CD4-positive, alpha-beta T cell treated with Interleukin-4 for 1 hour (primary cell): ENCODE measurements around the gene LRFN3.
"Not testable (repeated sequence)": the region's sequence is repeated elsewhere in the genome, so short reads cannot be mapped to it uniquely, and the experiment has no call there.

Source experiments
- DNase-seq, 2 donors: peaks; one replicate each; pipeline ENCODE4 v3.0.0-alpha.2; 2020 to 2022

The LRFN3 gene, protein sequence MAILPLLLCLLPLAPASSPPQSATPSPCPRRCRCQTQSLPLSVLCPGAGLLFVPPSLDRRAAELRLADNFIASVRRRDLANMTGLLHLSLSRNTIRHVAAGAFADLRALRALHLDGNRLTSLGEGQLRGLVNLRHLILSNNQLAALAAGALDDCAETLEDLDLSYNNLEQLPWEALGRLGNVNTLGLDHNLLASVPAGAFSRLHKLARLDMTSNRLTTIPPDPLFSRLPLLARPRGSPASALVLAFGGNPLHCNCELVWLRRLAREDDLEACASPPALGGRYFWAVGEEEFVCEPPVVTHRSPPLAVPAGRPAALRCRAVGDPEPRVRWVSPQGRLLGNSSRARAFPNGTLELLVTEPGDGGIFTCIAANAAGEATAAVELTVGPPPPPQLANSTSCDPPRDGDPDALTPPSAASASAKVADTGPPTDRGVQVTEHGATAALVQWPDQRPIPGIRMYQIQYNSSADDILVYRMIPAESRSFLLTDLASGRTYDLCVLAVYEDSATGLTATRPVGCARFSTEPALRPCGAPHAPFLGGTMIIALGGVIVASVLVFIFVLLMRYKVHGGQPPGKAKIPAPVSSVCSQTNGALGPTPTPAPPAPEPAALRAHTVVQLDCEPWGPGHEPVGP

DNA sequence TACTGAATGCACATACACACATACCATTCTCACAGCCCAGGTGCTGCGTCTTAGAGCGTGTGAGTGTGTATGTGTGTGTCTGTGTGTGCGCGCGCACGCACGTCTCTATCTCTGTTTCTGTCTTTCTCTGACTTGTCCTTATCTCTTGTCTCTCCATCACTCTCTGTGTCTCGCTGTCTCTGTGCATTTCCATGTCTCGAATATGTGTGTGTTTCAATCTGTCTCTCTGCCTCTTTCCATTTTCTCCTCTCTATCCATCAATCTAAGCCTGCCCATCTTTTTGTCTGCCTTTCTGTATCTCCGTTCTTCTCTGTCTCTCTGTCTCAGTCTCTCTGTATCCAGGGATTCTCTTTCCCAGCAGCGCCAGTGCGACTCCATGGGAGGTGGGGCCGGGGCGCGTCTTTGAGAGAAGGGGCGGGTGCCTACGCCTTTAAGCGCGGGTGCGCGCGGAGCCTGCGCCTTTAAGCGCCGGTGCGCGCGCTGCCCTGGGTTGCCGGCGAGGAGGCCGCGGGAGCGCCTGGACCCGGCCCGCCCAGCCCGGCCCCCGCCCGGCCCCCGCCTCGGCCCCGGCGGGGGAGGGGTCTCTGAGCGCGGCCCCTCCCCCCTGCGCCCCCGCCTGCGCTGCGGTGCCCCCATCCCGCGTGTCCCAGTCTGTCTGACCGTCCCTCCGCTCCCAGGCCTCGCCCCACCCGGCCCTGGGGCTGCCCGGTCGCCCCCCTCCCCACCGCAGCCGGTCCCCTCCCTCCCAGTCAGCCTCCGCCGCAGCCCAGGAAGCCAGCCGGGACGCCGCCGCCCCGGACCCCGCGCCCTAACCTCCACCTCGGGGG is at the start of gene LRFN3:
Gene LRFN3, plus strand, starts transcription at position 464 of the 827 bp plus-strand sequence. CDS start 3,052 bp downstream, outside the sequence.
- peak in 1 of 2 donors; percentile 51 for DNase-seq

DNA sequence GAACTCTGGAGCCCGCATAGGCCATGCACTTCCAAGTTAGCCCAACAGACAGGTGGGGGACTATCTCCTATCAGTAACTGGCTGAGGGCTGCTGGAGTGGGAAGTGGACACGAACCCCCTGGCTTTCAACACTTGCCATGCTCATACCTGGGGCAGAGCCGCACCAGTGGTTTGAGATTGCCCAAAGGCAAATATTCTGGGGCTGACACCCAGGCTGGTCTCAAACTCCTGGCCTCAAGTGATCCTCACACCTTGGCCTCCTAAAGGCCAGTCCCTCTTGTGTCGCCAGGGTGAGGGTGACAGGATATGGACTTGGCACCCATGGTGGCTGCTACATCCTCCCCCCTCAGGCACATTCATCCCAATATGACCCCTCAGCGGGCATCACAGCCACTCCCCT is 49.0 kb upstream of the LRFN3 start:
- no peak for DNase-seq

DNA sequence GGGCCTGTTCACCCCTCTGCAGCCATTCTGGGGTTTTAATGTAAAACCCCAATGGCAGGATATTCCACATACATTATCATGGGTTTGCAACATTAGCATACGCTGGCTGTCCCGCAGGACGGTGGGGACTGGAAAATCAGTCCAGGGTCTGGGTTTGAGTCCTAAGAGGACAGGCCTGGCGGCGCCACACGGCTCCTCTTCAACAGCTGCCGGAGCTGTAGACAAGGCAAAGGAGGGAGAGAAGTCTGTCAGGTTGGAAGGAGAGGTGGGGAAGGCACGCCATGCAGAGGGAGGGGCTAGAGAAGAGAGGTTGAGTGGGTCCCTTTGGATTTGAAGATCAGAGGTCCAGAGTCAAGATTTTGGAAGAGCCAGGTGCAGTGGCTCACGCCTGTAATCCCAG is 47.8 kb upstream of the LRFN3 start:
- DNase-seq = no peak

DNA sequence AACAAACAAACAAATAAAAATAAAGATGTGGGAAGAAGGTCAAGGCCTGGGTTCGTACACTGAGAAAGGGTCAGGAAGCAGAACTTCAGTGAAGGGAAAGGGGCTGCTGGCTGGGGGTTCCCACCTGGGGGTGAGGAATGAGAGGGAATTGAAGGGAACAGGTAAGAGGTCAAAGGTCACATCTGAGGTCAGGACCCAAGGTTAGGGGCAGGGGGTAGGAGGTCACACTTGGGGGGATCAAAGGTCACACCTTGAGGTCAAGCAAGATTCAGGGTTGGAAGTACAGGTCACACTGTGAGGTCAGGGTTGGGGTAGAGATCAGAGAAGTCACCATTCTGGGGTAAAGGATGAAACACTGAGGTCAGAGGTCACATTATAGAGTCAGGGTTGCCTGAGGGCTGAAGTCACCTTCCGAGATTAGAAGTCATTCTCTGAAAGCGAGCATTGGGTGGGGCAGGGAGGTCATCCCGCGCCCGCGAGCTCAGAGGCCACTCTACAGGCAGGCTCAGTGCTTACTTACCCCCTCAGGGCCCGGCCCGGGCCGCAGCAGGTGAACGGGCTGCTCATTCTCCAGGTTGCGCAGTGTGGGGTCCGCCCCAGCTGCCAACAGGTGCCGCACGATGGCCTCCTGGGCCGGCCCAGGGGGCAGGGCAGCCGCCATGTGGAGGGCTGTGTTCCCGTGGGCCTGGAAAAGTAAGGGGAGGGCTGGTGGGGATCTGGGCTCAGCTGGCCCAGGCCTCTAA is 46.6 kb upstream of the LRFN3 start:
- no peak for DNase-seq

DNA sequence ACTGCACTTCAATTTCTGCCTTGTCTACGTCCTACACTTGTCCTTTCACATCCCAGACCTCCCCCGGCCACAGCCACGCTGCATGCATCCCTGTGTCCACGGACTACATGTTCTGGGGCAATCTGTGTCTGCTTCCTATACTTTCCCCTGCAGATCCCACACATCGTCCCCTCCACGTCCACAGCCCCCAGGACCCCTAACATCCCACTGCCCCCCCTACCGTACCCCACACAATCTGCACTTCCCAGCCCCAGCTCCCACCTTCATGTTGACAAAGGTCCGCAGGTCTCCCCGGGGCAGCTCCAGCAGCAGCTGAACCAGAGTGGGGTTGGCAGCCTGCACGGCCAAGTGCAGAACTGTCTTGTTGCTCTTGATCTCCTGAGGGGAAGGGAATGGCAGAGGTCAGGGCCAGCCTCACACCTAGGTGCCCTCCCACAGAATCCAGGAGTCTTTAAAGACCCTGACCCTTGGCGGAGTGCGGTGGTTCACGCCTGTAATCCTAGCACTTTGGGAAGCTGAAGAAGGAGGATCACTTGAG is 46.0 kb upstream of the LRFN3 start:
- no peak for DNase-seq

DNA sequence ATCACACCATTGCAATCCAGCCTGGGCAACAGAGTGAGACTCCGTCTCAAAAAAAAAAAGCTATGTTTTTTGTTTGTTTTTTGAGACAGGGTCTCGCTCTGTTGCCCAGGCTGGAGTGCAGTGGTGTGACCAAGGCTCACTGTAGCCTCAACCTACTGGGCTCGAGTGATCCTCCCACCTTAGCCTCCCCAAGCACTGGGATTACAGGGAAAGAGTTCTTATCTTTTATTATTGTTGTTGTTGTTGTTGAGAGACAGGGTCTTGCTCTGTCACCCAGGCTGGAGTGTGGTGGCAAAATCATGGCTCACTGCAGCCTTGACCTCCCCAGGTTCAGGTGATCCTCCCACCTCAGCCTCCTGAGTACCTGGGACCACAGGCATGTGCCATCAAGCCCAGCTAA is 44.4 kb upstream of the LRFN3 start:
- not testable (repeated sequence) for DNase-seq

DNA sequence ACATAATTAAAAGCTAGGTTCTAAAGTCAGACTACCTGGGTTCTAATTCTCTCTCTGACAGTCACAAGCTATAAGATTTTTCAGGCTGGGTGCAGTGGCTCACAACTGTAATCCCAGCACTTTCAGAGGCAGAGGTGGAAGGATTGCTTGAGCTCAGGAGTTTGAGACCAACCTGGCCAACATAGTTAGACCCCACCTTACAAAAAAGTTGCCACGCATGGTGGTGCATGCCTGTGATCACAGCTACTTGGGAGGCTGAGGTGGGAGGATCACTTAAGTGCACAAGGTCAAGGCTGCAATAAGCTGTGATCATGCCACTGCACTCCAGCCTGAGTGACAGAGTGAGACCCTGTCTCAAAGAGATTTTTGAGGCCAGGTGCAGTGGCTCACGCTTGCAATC is 41.8 kb upstream of the LRFN3 start:
- DNase-seq = no peak

DNA sequence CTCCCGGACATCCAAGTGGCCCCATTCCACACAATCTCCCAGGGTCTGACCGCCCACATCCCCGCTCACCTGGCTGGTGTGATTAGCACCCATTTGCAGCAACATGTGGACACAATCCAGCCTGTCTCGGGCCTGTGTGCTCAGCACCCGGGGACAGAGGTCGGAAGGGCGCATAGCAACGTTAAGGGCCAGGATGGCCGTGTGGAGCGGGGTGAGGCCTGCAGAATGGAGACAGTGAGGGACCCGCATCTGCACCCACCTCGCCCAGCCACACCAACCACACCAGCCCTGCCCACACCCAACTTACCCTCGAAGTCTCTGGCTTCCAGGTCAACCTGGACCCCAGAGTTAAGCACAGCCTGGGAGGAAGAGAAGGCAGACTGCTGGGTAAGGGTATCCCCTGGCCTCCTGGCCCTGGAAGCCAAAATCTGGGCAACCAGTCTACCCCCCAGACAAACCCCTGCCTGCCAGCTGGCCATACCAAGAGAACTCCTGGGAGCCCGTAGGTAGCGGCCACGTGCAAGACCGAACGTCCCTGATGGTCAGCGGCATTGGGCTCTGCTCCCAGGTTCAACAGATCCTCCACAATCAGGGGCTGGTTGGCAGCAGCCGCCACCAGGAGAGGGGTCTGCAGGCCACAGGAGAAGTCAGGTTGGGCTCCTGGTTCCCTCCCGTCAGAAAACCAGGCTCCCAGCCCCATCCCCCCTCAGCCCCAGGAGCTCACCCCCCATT is 40.1 kb upstream of the LRFN3 start:
- DNase-seq = no peak

DNA sequence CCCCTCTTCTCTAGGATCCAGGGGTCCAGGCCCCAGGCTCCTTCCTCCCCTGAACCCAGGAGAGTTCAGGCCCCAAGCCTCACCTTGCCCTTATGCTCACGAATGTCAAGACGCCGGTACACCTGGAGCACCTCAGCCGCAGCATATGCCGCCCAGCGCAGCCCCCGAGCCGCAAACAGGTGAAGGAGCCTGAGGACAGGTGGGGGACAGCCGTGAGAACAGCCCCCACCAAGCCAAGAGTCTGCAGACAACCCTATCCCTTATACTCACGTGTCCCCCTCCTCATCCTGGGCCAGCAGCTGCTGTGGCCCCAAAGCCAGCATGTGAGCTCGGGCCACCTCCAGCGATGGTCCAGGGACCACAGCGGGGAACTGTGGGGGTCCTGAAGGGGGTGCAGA is 39.5 kb upstream of the LRFN3 start:
- DNase-seq = no peak

DNA sequence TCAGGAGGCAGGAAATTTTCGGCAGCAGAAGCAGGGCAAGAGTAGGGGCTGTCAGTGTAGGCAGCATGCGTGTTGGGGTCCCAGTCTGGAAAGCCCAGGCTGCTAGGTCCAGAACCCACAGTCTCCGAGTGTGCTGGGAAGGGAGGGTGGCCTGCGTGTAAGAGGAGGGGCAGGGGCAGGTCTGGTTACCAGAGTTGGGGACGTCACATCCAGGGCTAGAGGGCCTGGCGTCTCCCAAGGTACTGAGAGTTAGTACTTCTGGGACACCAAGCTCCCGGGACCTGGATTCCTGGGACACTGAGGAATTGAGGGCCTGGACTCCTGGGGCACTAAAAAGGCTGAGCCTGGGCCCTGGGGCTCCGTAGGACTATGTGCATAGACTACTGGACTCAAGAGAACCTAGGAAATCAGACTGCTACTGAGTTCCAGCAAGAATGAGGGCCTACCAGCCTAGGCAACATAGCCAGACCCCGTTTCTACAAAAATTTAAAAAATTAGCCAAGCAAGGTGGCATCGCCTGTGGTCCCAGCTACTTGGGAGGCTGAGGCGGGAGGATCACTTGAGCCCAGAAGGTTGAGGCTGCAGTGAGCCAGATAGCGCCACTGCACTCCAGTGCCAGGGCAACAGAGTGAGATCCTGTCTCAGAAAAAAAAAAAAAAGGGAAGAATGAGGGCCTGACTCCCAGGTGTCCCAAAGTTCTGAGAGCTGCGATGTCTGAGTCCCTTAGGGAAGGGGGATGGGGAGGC is 38.3 kb upstream of the LRFN3 start:
- DNase-seq = no peak

DNA sequence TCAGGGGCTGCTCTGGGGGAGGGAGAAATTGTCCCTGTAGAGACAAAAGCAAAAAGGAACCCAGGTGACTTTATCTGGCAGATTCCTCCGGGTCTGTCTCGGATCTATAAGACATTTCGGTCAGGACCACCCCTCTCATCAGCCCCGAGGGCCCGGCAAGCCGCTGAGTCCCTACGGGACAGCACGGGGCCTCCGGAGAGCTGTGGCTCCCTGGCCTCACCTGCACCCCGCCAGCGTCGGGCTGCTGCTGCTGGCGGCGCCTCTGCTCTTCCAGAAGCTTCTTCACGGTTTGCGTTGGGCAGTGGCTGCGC is 37.7 kb upstream of the LRFN3 start:
- DNase-seq = no peak

DNA sequence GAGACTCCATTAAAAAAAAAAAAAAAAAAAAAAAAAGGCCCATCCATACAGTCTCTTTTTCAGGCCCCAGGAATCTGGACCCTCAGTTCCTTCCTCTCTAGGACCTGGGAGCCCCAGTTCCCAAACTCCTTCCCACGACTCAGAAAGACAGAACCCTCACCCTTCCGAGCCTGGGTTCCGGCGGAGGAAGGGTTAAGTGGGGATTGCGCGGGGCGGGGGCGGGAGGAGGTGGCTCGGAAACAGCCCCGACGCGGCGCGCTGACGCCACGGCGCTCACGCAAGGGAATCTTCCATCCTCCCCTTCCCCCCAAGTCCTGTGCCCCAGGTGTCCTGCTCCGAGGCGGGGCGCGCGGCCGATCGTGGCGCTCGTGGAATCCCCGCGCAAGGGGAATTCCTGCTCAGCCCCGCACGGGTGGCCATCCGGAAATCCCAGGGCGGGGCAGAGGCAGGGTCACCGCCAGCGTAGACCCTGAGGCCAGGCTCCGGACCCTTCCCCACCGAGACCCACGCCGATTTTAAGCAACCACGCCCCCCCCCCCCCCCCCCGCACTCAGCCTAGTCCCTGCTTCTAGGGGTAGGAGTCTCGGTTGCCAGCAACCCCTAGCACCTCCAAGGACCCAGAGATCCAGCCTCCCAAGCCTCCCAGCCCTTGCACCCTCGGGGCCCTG is 36.5 kb upstream of the LRFN3 start:
- DNase-seq = peak; percentile 90 to 91

DNA sequence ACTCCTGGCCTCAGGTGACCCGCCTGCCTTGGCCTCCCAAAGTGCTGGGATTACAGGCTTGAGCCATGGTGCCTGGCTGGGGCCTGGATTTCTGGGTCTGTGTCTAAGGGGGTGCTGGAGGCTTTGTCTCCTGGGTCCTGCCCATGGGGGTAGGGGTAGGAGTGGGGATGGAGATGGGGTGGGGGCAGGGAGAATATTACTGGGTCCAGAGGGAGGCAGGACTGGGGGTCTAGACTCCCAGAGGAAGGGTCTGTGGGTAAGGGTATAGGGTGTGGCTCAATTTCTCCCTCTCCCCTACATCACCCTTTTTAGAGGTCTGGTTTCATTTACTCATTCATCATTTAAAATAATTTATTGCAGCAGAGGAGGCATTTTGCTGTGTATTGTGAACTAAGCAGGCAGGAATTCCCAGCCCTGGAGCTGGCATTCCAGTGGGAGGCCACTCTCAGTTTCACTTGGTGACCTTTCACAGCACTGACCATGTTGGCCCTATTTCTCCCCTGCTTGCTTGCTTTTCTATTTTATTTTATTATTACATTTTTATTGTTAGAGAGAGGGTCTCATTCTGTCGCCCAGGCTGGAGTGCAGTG is 35.0 kb upstream of the LRFN3 start:
- DNase-seq = no peak

DNA sequence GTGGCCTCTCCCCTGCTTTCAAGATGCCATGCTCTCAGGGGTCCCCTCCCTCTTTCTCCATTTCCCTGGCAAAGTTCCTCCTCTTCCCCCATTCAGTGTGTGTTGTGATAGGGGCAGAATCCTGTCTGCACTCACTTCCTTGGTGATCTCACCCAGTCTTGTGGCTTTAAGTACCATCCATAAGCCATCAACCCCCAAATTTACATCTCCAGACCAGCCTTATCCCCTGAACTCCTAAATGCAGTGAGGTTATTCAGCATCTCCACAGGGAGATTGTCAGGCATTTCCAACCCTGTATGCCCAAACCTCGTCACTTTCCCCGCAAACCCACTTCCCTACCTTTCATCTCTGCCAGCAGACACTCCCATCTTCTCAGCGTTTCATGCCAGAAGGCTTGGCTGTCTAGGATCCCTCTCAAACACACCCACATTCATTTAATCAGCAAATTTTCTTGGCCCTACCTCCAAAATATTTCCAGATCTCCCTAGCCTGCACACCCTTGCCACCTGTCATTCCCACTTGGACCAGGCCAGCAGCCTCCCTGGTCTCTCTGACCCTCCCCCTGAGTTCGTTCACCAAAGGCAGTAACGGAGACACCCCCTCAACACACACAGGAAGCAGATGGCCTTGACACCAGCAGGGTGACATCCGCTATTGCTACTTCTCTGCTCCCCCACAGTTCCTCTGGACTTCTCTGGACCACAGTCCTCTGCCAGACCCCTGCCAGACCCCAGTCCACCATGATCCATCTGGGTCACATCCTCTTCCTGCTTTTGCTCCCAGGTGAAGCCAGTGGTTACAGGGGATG is 34.1 kb upstream of the LRFN3 start, which contains the start of gene HCST:
Gene HCST, plus strand, starts transcription at position 676 of the 808 bp plus-strand sequence. Its CDS starts 65 bp downstream, at position 741.
- peak; percentile 62 to 69 for DNase-seq

DNA sequence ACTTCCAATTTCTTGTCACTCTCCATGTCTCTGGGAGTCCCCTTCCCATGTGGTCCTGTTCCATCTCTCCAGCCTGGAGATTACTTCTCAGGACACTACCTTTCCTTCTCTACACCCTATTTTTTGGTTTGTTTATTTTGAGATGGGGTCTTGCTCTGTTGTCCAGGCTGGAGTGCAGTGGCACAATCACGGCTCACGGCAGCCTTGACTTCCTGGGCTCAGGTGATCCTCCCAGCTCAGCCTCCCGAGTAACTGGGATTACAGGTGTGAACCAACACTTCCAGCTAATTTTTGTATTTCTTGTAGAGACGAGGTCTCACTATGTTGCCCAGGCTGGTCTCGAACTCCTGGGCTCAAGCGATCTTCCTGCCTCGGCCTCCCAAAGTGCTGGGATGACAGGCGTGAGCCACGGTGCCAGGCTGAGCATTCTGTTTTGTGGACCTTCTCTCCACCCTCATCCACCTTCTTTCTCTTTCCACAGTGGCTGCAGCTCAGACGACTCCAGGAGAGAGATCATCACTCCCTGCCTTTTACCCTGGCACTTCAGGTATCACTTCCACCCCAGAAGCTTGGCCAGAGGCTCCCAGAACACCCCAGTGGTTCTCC is 33.2 kb upstream of the LRFN3 start:
- no peak for DNase-seq

DNA sequence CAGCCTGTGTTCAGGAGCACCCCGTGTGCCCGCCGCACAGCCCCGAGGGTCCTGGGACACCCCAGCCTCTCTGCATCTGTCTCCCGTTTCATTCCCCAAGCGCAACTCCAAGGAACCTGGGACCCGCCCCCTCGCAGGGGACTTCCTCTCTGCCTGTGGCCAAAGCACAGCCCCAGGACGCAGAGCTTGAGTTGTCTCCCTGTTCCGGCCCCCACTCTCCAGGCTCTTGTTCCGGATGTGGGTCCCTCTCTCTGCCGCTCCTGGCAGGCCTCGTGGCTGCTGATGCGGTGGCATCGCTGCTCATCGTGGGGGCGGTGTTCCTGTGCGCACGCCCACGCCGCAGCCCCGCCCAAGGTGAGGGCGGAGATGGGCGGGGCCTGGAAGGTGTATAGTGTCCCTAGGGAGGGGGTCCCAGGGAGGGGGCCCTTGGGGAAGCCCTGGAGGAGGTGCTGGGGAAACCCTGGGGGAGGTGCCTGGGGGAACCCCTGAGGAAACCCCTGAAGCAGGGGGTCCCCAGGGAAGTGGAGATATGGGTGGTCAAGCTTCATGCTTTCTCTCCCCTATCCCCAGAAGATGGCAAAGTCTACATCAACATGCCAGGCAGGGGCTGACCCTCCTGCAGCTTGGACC is 32.5 kb upstream of the LRFN3 start:
- peak; percentile 93 to 95 for DNase-seq

DNA sequence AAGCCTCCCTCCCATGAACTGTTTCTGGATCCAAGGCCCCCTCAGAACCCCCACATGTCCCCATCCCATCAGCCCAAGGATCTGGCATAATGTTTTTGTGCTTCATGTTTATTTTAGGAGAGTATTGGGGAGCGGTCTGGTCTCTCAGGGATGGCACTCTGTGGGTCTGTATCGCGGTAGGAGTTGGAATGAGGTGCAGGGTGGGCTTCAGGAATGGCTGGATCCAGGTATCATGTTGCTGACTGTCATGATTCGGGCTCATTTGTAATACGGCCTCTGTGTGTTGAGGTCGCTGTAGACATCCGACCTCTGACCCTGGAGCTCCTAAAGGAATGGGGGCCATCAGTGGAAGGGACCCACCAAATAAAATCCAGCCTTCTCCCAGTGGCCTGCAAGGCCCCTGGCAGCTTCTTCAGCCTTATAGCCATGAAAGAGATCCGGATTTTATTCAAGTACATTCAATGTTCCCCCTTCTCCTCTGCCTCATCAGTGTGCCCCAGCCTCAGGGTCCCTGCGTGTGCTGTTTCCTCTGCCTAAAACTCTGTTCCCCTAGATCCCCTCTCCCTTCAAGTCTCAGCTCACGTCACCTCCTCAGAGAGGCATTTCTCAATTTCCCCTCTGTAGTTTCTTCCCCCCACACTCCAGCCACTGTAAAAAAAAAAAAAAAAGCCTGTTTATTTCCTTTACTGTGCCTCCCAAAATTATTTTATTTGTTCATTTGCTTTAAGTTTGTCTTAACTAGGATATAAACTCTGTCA is 31.7 kb upstream of the LRFN3 start:
- no peak for DNase-seq
